NCI-H526 treated with DMSO at 0.1 percent for 48 hours (cell line): ENCODE data around the gene ATP6V1C2.

ENCODE experiments used
- DNase-seq: peaks from one replicate; lab custom pipeline; 2025; lab: John Stamatoyannopoulos, UW

Gene ATP6V1C2

DNA sequence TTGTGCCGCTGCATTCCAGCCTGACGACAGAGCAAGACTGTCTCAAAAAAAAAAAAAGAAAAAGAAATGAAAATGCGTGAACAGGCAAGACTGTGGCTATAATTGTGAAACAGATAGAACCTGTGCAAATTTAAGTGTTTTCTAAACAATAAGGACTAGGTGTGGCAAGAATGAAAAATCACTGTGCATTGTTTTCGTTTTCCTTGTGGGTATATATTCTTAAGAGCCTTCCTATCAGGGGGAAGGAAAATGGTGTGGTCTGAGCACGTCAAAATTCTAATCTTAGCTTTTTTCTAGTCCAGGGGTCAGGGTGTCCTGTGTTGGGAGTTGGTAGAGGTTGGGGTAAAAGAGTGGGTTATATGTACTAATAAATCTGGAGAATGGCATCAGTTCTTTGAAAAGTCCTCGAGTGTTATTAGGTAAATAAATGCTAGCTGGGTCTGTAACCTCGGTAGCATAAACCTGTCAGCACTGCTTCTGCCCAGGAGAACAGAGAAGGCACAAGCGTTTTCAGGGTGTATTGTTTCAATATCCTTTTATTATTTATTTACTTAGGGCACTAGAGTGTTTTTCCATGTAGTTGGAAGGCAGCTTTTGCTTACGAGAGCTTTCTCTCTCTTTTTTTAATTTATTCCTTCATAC lies 11.6 kb downstream of the ATP6V1C2 start:
- DNase-seq = no peak

DNA sequence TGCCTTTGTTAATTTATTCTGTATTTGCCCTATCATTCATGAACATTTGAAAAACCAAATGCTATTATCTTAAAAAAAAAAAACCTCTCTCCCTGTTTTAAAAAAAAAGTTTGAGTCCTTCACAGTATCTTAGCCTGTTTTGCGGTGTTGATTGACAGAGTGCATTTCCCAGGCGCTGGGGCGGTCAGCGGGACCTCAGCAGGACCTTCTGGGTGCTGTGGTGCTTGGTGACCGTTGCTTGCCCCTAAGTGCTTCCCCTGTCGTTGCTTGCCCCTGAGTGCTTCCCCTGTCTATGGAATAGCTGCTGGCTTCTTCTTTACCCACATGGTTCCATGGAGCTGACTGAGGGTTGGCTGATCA lies 12.1 kb downstream of the ATP6V1C2 start:
- no peak for DNase-seq

DNA sequence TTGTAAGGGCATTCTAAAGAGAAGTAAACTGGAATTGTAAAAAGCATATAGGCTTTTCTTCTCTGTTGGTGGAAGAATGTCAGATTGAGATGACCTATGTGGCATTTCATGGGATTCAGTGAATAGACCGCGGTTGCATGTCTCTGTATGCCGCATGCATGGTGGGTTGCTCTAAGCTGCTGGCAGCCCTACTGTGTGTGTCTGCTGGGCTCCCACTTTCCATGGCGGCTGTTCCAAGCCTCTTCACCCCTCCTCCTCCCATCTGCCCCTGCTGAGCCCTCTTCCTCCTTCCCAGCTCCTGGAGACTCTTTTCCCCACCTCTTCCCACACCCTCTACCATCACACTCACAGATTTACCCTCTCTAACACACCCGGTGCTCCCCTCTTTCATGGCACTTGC lies 12.6 kb downstream of the ATP6V1C2 start:
- DNase-seq = no peak

DNA sequence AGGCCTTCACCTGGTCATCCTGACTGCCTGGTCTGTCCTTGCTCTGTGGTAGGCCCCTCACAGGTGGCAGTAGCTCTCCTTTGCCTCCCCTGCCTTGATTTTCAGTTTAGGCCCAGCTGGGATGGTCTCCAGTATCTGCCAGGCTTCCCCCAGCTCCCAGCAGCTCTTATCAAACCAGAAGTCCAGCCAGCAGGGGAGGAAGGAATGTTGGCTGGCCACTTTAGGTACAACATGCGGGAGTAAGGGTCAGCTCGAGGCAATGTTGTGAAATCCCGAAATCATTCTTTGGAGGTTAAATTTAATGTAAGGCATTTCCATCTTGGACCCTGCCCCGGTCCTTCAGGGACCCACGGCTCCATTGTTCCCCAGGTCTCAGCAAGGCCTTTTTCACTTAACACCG lies 16.8 kb downstream of the ATP6V1C2 start:
- no peak for DNase-seq

DNA sequence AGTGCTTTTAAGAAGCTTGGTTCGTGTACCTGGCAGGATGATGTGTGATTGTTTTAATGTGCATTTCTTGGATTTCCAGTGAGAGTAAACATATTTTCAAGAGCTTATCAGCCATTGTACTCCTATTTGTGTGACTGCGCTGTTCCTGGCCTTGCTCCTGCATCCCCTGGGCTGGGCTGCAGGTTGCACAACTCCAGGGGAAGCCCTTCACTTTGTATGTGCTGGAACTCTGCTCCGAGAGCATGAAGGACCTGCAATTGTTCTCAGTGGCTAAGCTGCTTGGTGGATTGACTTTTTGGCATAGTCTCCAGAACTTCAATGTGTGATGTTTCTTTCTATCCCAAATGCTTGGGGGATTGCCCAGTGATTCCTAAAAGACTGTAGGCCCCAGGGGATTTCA lies 18.8 kb downstream of the ATP6V1C2 start:
- DNase-seq = no peak

DNA sequence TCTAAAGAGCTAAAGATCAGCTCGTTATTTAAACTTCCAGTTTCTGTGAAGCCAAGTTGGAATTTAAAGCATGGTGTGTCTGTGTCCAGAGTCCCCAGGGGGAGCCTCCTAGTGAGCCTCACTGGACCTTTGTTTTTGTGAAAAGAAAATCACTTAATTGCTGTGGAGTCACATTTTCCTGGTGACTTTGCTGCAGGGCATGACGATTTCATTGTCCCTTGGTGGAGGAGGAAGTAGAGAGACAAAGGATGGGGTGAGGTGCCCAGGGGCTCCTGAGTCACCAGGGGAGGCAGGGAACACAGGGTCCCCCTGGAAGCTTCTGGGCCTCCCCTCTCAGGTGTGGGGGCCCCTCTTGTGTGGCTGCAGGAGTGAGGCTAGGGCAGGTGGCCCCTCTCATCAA lies 19.7 kb downstream of the ATP6V1C2 start:
- no peak for DNase-seq

DNA sequence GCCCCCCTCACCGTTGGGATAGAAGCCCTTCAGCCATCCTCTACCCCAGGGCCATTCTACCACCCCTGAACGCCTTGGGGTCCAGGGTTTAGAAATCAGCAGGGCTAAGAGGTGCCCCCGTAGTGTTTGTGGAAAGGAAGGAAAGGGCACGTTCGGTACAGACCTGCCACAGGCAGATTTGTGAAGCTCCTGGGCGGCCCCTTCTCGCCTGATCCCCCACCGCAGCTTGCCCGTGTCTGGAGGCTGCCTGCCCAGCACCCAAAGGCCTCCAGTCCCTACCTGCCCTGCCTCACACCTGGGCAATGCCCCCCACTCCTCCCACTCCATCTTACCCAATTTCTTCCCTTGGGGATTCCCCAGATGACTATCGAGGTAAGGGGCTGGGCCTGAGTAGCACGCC lies 21.2 kb downstream of the ATP6V1C2 start:
- DNase-seq = no peak

DNA sequence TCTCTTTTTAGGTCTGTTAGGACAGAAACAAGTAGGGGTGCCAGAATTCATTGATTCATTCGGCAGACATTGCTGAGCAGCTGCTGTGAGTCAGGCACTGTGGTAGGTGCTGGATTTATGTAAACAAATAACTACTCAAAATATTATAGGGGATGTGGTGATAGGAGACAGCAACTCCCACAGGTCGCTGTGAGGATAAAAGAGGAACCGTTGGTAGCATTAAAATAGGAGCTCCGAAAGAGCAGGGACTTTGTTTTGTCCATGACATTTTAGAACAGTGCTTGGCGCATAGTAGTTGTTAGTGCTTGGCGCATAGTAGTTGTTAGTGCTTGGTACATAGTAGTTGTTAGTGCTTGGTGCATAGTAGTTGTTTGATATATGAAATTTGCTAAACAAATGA lies 29.2 kb downstream of the ATP6V1C2 start:
- no peak for DNase-seq

DNA sequence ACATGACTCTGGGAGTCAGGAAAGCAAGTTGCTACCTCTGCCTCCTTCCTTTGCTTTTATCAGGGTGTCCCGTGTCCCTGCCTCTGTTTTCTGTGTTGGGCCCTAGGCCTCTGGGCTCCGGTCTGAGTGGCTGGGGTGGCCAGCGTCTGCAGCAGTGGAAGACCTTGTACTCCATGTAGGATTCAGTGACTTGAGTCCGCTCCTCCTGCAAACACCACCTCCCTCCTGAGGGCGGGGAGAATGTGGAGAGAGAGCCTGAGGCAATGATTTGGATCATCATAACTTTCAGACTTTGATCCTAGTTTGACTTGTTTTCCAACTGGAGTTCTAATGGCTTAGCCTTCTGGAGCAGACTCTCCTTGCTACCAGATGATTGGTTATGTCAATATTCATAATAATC lies 30.8 kb downstream of the ATP6V1C2 start:
- DNase-seq = no peak

DNA sequence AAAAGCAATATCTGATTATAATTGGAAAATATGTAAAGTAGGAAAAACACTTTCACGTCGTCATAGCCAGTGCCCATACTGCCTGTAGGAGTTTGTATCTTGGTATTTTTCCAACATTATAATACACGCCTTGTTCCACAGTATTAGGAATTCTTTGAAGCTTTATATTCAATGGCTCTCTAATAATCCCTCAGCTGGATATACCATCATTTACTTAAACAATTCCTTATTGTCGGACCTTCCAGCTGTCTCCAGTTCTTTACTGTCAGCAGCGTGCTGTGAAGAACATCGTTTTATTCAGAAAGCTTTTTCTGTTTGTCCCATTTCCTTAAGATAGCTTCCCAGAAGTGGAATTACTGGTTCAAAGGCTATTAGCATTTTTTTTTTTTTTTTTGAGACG lies 31.7 kb downstream of the ATP6V1C2 start:
- no peak for DNase-seq

DNA sequence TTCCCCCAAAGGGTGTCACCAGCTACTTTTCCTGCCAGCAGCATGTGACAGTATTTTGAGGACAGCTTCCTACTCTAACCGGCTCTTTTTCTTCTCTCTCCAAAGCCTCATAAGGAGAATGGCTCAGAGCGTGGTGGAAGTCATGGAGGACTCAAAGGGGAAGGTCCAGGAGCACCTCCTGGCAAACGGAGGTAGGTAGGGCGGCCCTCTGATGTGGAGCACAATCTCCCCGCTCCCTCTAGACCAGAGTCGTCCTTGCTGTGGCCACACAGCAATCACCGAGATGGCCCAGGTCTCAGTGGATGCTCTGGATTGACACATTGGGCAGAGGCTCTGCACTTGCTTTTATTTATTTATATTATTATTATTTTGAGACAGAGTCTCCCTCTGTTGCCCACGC lies 32.4 kb downstream of the ATP6V1C2 start:
- no peak for DNase-seq

DNA sequence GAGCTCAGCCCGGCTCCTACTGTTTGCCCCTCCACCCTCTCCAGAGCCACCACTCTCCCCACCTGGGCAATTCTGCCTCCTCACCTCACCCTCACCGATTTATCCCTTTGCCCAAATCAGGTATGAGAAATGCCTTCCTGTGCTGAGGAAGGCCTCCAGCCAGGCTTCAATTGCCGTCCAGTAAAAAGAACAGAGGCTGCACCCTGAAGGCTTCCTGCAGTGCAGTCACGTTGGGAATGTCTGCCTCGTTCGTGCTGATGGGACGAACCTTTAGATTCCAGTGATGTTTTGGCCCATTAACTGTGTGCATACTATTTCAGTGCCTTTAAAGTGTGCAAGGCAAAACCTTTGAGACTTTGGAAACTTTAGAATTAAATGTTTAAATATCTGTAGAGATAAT lies 34.2 kb downstream of the ATP6V1C2 start:
- DNase-seq = no peak

DNA sequence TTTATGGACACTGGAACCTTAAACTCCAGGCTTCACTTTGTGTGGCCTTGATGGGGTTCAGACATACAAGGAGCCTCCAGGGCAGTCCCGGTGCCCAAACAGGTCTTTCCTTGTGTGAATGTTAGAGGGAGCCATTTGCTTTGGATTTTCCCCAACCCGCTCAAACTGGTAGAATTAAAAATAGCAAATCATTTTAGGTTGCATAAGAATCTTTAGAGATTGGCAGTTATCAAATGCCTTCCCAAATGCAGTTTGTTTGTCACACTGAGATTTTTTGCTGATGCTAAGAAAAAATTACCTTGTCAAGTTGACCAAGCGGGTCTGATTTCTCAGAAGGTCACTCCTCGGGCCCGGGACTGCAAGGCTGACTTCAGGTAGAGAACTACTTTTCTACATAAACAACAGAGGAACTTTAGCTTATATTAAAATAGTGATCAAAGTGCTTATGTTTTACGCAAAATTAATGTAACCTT lies 36.4 kb downstream of the ATP6V1C2 start:
- DNase-seq = no peak

DNA sequence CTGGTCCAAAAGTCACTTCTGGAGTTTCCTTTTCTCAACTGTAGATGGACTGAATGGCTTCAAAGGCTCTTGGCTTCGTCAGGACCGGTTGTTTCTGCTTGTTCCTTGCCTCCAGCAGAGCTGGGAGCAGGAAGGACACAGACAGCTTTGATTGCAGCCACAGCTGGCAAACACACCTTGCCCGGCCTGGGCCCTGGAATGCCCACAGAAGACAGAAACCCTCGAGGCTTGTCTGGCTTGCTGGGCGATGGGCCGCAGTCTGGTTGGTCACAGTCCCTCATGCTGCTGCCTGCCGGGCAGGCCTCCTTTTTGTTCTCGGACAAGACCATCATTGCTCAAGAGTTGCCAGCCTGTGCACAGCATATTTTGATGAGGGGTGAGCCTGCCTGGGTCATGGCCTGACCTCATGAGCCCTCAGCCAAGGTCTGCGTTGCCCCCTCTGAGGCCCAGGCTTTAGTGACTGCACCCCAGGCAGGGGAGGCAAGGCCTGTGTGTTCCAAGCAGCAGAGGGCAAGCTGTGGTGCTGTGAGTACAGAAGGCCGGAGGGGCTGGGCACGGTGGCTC lies 37.8 kb downstream of the ATP6V1C2 start:
- no peak for DNase-seq

DNA sequence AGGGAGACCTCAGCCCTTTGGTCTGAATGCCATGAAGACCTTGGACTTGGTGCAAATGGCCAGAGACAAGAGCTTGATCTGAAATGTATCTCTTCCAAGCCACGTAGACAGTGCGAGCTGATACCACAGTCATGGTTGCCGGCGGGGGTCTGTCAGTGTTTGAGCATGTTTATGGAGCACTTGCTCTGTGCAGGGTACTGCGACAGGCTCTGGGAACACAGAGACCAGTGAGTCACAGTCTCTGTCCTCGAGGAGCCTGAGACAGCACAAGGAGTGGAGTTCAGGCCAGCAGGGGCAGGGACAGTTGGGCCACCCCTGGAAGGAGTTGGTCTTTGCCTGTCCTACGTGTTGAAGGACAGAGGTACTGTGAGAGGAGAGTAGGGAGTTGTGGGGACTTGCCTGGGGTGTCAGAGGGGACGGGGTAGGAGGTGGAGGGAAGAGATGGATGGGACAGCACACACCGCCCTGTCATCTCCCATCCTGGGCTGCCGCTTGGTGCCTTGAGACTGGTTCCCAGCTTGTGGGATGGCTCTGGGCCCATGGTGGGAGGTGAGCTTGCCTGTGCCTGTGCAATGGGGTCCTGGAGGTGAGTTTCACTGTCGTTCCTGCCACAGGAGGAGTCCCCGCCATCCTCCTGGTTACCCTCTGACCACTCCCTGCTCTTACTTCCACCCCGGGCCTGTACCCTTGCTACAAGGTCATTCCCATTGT lies 39.5 kb downstream of the ATP6V1C2 start:
- no peak for DNase-seq

DNA sequence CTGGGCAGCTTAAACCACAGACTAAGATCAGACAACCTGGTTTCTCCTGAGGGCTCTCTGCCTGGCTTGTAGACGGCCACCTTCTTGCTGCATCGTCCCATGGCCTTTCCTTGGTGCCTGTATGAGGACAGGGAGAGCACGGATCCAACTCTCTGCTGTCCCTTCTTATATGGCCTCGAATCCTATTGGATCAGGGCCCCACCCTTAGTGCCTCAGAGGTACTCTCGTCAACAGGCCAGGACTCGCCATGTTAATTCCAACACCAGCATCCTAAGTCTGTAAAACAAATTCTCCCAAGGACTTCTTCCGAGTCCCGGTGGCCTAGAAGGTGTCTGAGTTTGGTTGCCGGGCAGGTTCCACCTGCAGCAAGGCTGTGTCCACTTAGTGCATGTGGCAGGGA lies 40.2 kb downstream of the ATP6V1C2 start:
- no peak for DNase-seq

DNA sequence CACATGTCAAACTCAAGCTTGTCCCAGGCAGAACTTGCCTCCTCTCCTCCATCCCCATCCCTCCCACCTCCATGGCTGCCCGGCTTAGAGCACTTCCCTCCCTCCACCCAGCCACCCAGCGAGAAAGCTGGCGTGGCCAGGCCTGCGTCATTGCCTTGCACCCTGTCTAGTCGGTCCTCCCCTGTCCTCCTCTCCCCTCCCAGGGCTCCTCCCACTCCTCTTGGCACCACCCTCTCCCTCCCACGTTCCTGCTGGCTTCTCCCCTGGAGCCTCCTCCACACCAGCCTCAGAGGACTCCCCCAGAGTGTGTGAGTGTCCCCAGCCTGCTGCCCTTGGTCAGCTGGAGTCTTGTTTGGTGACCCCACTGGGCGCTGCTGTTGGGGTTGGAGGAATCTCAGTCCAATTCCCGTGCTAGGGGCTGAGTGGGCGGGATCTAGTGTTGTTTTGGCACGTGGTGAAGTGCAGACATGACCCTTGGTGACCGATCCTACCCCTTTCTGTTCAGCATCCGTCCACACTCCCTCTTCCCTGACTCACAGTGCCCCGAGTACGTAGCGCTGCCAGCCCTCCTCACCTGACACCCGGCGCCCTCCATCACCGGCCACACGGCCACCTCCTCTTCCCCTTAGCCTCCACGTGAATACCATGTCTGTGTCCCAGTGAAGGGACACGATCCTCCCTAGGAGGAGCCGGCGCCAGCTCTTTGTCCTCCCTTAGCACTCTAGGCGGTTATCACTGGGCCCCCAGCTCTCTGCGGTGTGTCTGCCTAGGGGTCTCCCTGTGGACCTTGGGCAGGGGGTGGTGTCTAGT lies 41.4 kb downstream of the ATP6V1C2 start:
- no peak for DNase-seq

DNA sequence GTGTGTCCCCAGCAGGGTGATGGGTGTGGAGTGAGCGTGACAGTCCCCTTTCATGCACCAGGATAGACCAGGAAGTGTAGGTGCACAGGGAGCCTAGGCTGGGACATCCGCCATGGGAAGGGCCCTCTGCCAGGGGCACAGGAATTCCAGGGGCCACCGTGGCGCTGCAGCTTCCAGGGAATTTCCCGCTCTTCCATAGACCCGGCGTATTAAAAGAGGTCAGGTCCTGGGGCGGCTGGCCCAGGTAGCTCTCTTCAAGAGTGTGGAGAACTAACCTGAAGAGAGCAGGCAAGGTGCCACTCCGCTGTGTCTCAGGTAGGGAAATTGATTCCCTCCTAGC lies 42.0 kb downstream of the ATP6V1C2 start:
- DNase-seq = no peak

DNA sequence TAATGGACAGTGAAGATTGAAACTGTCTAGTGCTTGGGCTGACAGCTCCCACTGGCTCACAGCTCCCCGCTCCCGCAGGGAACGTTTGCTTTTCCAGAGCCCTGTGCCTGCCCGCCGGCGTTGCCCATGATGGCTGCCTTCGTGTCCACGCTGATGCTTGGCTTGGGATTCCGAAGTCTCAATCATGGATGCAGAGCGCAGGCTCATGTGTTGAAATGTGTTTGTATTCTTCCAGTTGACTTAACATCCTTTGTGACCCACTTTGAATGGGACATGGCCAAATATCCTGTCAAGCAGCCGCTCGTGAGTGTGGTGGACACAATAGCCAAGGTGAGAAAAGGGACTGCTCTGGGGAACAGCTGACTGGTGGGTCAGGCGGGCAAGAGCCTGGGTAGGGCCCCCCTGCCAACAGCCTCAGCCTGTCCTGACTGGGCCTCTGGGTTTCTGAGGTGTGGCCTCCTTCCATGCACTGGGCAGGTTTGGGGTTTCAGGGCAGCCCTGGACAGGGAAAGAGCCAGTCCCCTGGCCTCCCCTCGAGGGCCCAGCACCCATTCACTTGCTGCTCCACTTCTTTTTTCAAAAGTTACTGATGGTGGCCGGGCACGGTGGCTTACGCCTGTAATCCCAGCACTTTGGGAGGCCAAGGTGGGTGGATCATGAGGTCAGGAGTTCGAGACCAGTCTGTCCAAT lies 42.8 kb downstream of the ATP6V1C2 start:
- DNase-seq = no peak

DNA sequence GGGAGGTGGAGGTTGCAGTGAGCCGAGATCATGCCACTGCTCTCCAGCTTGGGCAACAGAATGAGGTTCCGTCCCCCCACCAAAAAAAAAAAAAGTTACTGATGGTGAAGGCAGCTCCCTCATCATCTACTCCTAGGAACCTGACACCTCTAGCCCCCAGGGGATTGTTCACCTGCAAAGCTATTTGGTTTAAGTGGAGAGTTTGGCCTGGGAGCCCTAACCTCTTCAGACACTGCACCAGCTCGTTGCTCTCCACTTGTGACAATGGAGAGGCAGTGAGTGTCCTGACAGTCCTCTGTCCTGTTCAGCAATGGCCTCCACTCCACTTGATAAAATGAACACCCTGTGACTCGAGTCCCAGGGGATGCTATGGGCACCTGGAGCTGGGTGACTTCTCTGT lies 43.5 kb downstream of the ATP6V1C2 start:
- DNase-seq = no peak

DNA sequence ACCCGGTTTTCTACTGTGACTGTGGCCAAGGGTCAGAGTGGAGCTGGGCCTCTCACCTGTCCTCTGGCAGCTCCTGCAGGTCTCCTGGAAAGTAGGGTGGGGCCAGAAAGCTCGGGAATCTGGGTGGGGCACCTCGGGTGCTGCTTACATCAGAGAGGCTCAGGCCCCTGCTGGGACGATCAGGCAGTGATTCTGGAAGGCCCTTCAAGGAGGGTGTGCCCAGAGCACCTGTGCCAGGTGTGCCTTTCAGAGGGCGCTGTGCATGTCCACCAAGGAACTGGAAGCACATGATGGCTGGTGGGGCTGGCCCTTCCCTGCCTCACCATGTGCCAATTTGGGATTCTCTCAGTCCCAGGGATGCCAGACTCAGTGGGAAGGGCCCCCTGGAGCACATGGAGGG lies 44.0 kb downstream of the ATP6V1C2 start:
- no peak for DNase-seq

DNA sequence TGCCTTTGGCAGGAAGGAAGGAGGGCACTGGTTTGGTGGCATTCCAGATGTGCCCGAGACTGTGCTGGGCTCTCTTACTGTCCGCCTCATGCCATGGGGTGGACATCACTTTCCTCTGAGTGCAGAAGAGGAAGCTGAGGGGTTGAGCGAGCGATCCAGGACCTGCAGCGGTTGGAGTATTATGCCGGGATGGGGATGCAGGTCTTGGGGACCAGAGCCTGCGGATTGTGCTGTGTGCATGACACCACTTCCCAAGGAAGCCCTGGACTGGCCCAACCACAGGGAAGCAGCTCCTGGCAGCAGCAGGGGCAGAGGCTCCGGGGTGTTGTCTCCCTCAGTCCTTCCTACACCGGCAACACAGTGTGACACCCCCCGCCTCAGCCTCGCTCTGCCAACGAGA lies 44.5 kb downstream of the ATP6V1C2 start:
- no peak for DNase-seq
